Ovary (tissue), 9 donors: Measurements from ENCODE around the gene EIF4E1B. TPM values are rescaled to one million over a fixed set of nuclear protein-coding genes. Genes with fewer than 3 reads are reported as not detected.
"Not testable (repeated sequence)": the region's sequence is repeated elsewhere in the genome, so short reads cannot be mapped to it uniquely, and the experiment has no call there.

ENCODE experiments used
- DNase-seq, 5 donors: peaks; one replicate each; pipeline ENCODE4 v3.0.0-alpha.2; 2019 to 2020
- H3K27ac ChIP-seq, 2 donors: fragments of 200-600 bp; one replicate each; pipeline versions ENCODE4 v1.5.1 to v1.8.0; 2019 to 2022
- H3K27me3 ChIP-seq: fragments of 200-600 bp; one replicate; pipeline ENCODE4 v1.8.0; 2022
- H3K36me3 ChIP-seq: fragments of 200-600 bp; sonication (generic); one replicate; pipeline ENCODE4 v1.5.1; 2019
- H3K4me1 ChIP-seq: one replicate; pipeline ENCODE4 v1.8.1; 2013; ENCODE audit warnings: mild to moderate bottlenecking, moderate library complexity; ENCODE audit not compliant: insufficient read depth
- H3K4me3 ChIP-seq: fragments of 200-600 bp; sonication (generic); one replicate; pipeline ENCODE4 v1.5.1; 2017
- H3K9me3 ChIP-seq, 2 donors: fragments of 200-600 bp in 1 of 2; sonication (generic) in 1 of 2; one replicate each; pipeline versions ENCODE4 v1.5.1 to v1.8.1; 2013 to 2019; ENCODE audit warnings: mild to moderate bottlenecking in 1 of 2, moderate library complexity in 1 of 2
- EP300 ChIP-seq: sonication (generic); formaldehyde crosslinking; IDR thresholded peaks from one replicate; pipeline ENCODE4 v1.6.1; 2017; ENCODE audit warnings: antibody characterized with exemption
- POLR2A ChIP-seq: fragments of 450-650 bp; IDR thresholded peaks from one replicate; pipeline ENCODE4 v1.6.1; 2017; ENCODE audit warnings: antibody characterized with exemption, mild to moderate bottlenecking, moderate library complexity
- WGBS, 3 donors: extraction: QIAGEN DNeasy Blood & Tissue Kit in 1 of 3; methylation state at CpG; one replicate each; pipeline versions ENCODE4 v1.1.5 to v1.1.7; 2013 to 2017; 5-methylcytosine and 5-hydroxymethylcytosine counted together
- intact Hi-C, 4 donors: fragments of 100-400 bp; cut with DNase I; formaldehyde crosslinking; loops; one replicate each; pipeline versions ENCODE4 v1.11.0 to v1.15.1; 2022 to 2023
- polyA plus RNA-seq, 2 donors: library from polyadenylated mRNA; stranded (reverse); fragments of 200-250 nt in 1 of 2; fragments of 350-450 nt in 1 of 2; fragmentation: Illumina TruSeq in 1 of 2; extraction: RNeasy Lipid Tissue Mini Kit (QIAGEN cat#74804) in 1 of 2; gene quantifications; one replicate each; pipeline ENCODE4 v1.2.3, GENCODE V29; 2013 to 2014
- total RNA-seq, 7 donors: library from RNA; depleted of rRNA in 2 of 7; stranded (reverse); fragments of >200 nt in 2 of 7; fragmentation: NEBNext Ultra II Directional in 3 of 7; extraction: Animal tissue kit (Norgen Biotek cat#: 25700) in 3 of 7; gene quantifications; one replicate each; pipeline versions ENCODE4 v1.1.0 to v1.2.4, GENCODE V29; 2016 to 2023
- TF ChIP-seq, protein P1 (sequence below), 3 donors: fragments of 450-650 bp in 2 of 3; fragments of 200-600 bp in 1 of 3; IDR thresholded peaks; one replicate each; pipeline versions ENCODE4 v1.5.1 to v1.8.0; 2016 to 2022; ENCODE audit warnings: antibody characterized with exemption in 3 of 3, mild to moderate bottlenecking in 1 of 3
- donor health status: DM: no; HTN: no; CAD: no; lungs with moderate emphysema.
- donor health status: DM: no; HTN: no; CAD: no.
- donor health status: Bipolar disorder and iron deficiency.
- donor health status: DM: yes; HTN: yes; CAD: no.
- donor health status: DM: no; HTN: no; CAD: no.
- donor health status: DM: yes; HTN: yes; CAD: no.

EIF4E1B gene
- total and polyA plus RNA-seq, 9 donors = 0.61 TPM; not detected in 8

DNA sequence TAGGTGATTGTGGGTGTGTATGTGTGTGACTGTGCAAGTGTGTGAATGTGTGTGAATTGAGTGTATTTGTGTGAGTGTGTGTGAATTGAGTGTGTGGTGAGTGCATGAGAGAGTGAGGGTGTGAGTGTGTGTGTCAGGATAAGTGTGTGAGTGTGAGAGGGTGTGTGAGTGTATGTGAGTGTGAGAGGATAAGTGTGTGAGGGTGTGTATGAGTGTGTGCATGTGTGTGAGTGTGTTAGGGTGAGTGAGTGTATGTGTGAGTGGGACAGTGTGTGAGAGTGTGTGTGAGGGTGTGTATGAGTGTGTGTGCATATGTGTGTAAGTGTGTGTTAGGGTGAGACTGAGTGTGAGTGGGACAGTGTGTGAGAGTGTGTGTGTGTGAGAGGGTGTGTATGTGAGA lies 42.2 kb upstream of the EIF4E1B start:
- H3K4me3 ChIP-seq = no peak overlapping the region
- TF ChIP-seq EP300 (no peak), POLR2A (no peak)
- TF ChIP-seq, protein P1, sequence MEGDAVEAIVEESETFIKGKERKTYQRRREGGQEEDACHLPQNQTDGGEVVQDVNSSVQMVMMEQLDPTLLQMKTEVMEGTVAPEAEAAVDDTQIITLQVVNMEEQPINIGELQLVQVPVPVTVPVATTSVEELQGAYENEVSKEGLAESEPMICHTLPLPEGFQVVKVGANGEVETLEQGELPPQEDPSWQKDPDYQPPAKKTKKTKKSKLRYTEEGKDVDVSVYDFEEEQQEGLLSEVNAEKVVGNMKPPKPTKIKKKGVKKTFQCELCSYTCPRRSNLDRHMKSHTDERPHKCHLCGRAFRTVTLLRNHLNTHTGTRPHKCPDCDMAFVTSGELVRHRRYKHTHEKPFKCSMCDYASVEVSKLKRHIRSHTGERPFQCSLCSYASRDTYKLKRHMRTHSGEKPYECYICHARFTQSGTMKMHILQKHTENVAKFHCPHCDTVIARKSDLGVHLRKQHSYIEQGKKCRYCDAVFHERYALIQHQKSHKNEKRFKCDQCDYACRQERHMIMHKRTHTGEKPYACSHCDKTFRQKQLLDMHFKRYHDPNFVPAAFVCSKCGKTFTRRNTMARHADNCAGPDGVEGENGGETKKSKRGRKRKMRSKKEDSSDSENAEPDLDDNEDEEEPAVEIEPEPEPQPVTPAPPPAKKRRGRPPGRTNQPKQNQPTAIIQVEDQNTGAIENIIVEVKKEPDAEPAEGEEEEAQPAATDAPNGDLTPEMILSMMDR (IDR thresholded peaks at IDR 0.05) = no peak
- intact Hi-C loops = no loop called here
- no peak for DNase-seq
- H3K27ac ChIP-seq = no peak overlapping the region
- peaks cover 0 to 22% of the 10 kb centered on the region in 2 donors for H3K9me3 ChIP-seq
- no peaks in the 10 kb centered on the region for H3K4me1 ChIP-seq
- no peaks in the 10 kb centered on the region for H3K36me3 ChIP-seq
- H3K27me3 ChIP-seq = no peaks in the 10 kb centered on the region

DNA sequence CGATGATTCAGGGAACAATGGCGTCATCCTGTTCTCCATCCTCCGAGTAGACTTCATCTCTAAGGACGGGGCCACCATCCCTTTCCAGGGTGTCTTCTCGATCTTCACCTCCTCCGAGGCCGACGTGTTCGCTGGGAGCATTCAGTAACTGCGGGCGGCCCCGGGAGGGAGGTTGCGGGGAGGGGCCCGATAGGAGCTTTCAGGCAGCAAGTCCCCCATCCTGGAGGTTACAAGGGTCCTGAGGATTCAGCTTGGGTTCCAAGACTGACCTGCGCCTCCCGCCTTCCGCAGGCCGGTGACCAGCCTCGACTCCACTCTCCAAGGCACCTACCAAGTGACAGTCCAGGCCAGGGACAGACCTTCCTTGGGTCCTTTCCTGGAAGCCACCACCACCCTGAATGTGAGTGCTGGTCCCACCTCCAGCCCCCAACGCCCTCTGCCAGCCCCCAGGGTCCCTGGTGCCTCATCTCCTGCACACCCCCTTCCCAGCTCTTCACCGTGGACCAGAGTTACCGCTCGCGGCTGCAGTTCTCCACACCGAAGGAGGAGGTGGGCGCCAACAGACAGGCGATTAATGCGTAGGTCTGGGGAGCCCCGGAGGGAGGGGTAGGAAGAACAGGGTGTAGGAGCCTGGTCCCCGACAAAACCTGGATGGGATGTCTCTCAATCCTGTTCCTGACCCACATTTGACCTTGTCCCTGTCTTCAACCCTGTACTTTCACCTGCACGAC lies 41.3 kb upstream of the EIF4E1B start:
- intact Hi-C loops = no loop called here

DNA sequence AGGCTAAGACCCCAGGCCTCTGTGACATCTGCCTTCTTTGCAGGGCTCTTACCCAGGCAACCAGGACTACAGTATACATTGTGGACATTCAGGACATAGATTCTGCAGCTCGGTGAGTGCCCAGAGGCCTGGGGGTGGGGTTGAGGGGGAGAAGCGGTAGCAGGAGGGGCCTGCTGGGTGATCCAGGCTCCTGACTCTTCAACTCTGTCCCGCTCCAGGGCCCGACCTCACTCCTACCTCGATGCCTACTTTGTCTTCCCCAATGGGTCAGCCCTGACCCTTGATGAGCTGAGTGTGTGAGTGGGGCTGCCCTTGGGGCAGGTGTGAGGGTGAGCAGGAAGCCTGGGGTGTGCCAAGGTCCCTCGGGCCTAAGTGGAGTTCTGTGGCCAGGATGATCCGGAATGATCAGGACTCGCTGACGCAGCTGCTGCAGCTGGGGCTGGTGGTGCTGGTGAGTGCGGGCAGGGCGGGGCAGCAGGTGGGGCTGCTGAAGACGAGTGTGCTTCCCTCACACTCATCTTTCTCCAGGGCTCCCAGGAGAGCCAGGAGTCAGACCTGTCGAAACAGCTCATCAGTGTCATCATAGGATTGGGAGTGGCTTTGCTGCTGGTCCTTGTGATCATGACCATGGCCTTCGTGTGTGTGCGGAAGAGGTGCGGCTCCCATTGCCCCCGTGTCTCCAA lies 40.3 kb upstream of the EIF4E1B start:
- no peak overlapping the region for H3K27ac ChIP-seq
- intact Hi-C loops = no loop called here
- DNase-seq = no peak
- H3K9me3 ChIP-seq = peaks cover 0 to 12% of the 10 kb centered on the region in 2 donors
- TF ChIP-seq EP300 = no peak
- TF ChIP-seq, protein P1 (IDR thresholded peaks at IDR 0.05) = no peak
- no peak for TF ChIP-seq POLR2A
- no peaks in the 10 kb centered on the region for H3K36me3 ChIP-seq
- H3K4me1 ChIP-seq = no peaks in the 10 kb centered on the region
- WGBS, 3 donors = 78 to 86% (median 82%) methylated on average over 17 of the region's 17 CpGs
- H3K4me3 ChIP-seq = no peak overlapping the region
- H3K27me3 ChIP-seq = no peaks in the 10 kb centered on the region

More for the DNA sequence above, 41.3 kb upstream of the EIF4E1B start:
- WGBS, 3 donors = 79 to 87% (median 85%) methylated on average over 31 of the region's 31 CpGs
- Histone ChIP-seq H3K27me3 (no peaks in the 10 kb centered on the region), H3K4me3 (no peak overlapping the region), H3K4me1 (no peaks in the 10 kb centered on the region), H3K36me3 (no peaks in the 10 kb centered on the region), H3K9me3 (peaks cover 0 to 21% of the 10 kb centered on the region in 2 donors), H3K27ac (no peak overlapping the region)
- no peak for DNase-seq
- TF ChIP-seq EP300 = no peak
- TF ChIP-seq POLR2A = no peak
- TF ChIP-seq, protein P1 (IDR thresholded peaks at IDR 0.05) = no peak

- intact Hi-C loops, H3K4me3 ChIP-seq, H3K4me1 ChIP-seq, H3K36me3 ChIP-seq, H3K9me3 ChIP-seq, H3K27me3 ChIP-seq, H3K27ac ChIP-seq, DNase-seq: not testable (repeated sequence)
- WGBS, 3 donors = 19 to 68% (median 65%) methylated on average over 2 of the region's 2 CpGs
Observed at GRCh38 chr5:176591667-176592066, 38.8 kb upstream of the EIF4E1B start.

DNA sequence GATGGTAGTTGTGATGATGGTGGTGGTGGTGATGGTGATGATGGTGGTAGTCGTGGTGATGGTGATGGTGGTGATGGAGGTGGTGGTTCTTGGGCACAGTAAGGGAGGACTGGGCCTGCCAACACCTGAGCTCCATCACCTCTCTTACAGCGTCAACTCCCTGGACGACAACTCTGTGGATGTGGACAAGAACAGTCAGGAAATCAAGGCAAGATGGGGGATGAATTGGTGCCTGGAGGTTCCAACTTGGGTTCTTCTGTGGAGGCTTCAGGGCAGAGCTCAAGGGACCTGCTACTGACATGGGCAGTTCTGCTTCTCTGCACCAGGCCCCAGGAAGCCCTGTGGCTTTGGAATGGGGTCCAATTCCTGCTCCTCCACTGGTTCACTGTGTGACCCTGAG lies 37.9 kb upstream of the EIF4E1B start:
- H3K4me3 ChIP-seq = no peak overlapping the region
- no peaks in the 10 kb centered on the region for H3K4me1 ChIP-seq
- H3K36me3 ChIP-seq = no peaks in the 10 kb centered on the region
- 95 to 99% (median 99%) methylated on average over 3 of the region's 3 CpGs for WGBS, 3 donors
- DNase-seq = no peak
- H3K27ac ChIP-seq = no peak overlapping the region
- TF ChIP-seq, protein P1 (IDR thresholded peaks at IDR 0.05) = no peak
- no peak for TF ChIP-seq EP300
- no peak for TF ChIP-seq POLR2A
- H3K27me3 ChIP-seq = no peaks in the 10 kb centered on the region
- intact Hi-C loops = no loop called here
- H3K9me3 ChIP-seq = no peaks in the 10 kb centered on the region
